Fibroblast of lung (primary cell): Measurements from ENCODE around the gene TMPRSS7. TPM values are rescaled to one million over a fixed set of nuclear protein-coding genes. Genes with fewer than 3 reads are reported as not detected.

Experiments
- DNase-seq, 2 donors: peaks; one replicate each; pipeline versions ENCODE4 v3.0.0 to v3.0.0-alpha.2; 2010; ENCODE audit warnings: low read depth in 2 of 2
- H2AFZ ChIP-seq: 2 replicates; pipeline ENCODE4 v1.5.1; 2012; ENCODE audit warnings: low read length, control low read depth, inconsistent platforms
- H3K27ac ChIP-seq: 2 replicates; pipeline ENCODE4 v1.5.1; 2011; ENCODE audit warnings: low read length, control low read depth; ENCODE audit not compliant: insufficient read depth
- H3K27me3 ChIP-seq: 2 replicates; pipeline ENCODE4 v1.5.1; 2011; ENCODE audit warnings: mild to moderate bottlenecking, low read length; ENCODE audit not compliant: control insufficient read depth, insufficient read depth
- H3K36me3 ChIP-seq: 2 replicates; pipeline ENCODE4 v1.5.1; 2011; ENCODE audit warnings: low read length; ENCODE audit not compliant: control insufficient read depth, insufficient read depth
- H3K4me1 ChIP-seq: 2 replicates; pipeline ENCODE4 v1.5.1; 2011; ENCODE audit warnings: low read length; ENCODE audit not compliant: control insufficient read depth, insufficient read depth; ENCODE audit errors: extremely low read depth
- H3K4me2 ChIP-seq: 2 replicates; pipeline ENCODE4 v1.5.1; 2011; ENCODE audit warnings: low read length, control low read depth; ENCODE audit not compliant: insufficient read depth; ENCODE audit errors: extremely low read depth
- H3K4me3 ChIP-seq, 4 experiments: fragments of 200-600 bp in 1 of 4; sonication (generic) in 1 of 4; replicated peaks in 1 of 4; 2 replicates each; pipeline ENCODE4 v1.5.1; 2011 to 2016; ENCODE audit warnings: low read length in 4 of 4, low read depth in 3 of 4, mild to moderate bottlenecking in 3 of 4, control low read depth in 2 of 4, inconsistent platforms in 1 of 4, mixed read lengths in 1 of 4; ENCODE audit not compliant: insufficient read depth in 1 of 4; ENCODE audit errors: control extremely low read depth in 1 of 4
- H3K79me2 ChIP-seq: 2 replicates; pipeline ENCODE4 v1.5.1; 2012; ENCODE audit warnings: mild to moderate bottlenecking, low read length, inconsistent platforms; ENCODE audit not compliant: control insufficient read depth, insufficient read depth
- H3K9ac ChIP-seq: 2 replicates; pipeline ENCODE4 v1.5.1; 2011; ENCODE audit warnings: mild to moderate bottlenecking, low read length, control low read depth; ENCODE audit not compliant: insufficient read depth
- H3K9me3 ChIP-seq: 2 replicates; pipeline ENCODE4 v1.5.1; 2012; ENCODE audit warnings: low read depth, low read length; ENCODE audit not compliant: control insufficient read depth, insufficient read depth
- H4K20me1 ChIP-seq: 2 replicates; pipeline ENCODE4 v1.5.1; 2011; ENCODE audit warnings: low read length; ENCODE audit not compliant: control insufficient read depth, insufficient read depth; ENCODE audit errors: extremely low read depth
- EZH2 ChIP-seq: IDR thresholded peaks from 2 replicates; pipeline ENCODE4 v1.5.1; 2012; ENCODE audit warnings: low read length, control low read depth, mild to moderate bottlenecking; ENCODE audit errors: missing control alignments
- polyA plus RNA-seq, 2 donors: library from polyadenylated mRNA; depleted of rRNA in 1 of 2; stranded (reverse) in 1 of 2; unstranded in 1 of 2; fragments of >200 nt; gene quantifications; 2 replicates each; pipeline ENCODE4 v1.2.1, GENCODE V29; 2011 to 2012; ENCODE audit warnings: missing spikeins in 1 of 2
- total RNA-seq: library from RNA; depleted of rRNA; stranded (reverse); fragments of >200 nt; gene quantifications from 2 replicates; pipeline ENCODE4 v1.2.1, GENCODE V29; 2014
- TF ChIP-seq, protein P1 (sequence below), 2 donors: IDR thresholded peaks in 1 of 2; conservative IDR thresholded peaks in 1 of 2; 1 replicate in 1 of 2; 2 replicates in 1 of 2; pipeline ENCODE4 v1.5.1; 2011 to 2012; ENCODE audit warnings: low read length in 2 of 2, control low read depth in 1 of 2, inconsistent platforms in 1 of 2, low read depth in 1 of 2, mild to moderate bottlenecking in 1 of 2

TMPRSS7 gene
- total and polyA plus RNA-seq, 2 donors (not counting 1 experiment from before 2014, with no cell fraction given) = not detected

- Histone ChIP-seq H2AFZ (no peak overlapping the region), H3K4me3 (no peak overlapping the region)
Observed at GRCh38 chr3:112000367-112000771, 34.2 kb upstream of the TMPRSS7 start.

DNA sequence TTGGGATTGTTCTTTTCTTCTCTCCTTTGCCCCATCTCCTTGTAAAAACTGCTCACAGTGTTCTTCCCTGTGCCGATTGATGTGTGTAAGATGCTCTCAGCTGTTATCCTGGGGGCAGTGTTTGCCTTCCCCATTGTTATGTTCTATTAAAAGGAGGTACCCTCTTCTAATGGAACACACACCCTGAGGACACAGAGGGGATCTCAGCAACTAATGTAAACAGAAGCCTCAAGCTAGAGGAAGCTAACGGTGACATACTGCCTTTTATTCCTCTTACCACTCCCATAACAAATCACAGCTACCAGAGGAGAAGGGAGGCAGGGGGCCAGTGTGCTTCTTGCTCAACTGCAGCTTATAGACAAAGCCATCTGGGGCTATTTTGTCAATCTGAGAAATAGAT is 33.6 kb upstream of the TMPRSS7 start:
- Histone ChIP-seq H4K20me1 (no peaks in the 10 kb centered on the region), H2AFZ (no peak overlapping the region), H3K9me3 (no peaks in the 10 kb centered on the region), H3K27ac (no peak overlapping the region), H3K4me3 (no peak overlapping the region), H3K4me2 (no peak overlapping the region), H3K9ac (no peak overlapping the region), H3K4me1 (no peaks in the 10 kb centered on the region), H3K36me3 (no peaks in the 10 kb centered on the region), H3K27me3 (no peaks in the 10 kb centered on the region), H3K79me2 (no peaks in the 10 kb centered on the region)
- DNase-seq = no peak
- TF ChIP-seq, protein P1, sequence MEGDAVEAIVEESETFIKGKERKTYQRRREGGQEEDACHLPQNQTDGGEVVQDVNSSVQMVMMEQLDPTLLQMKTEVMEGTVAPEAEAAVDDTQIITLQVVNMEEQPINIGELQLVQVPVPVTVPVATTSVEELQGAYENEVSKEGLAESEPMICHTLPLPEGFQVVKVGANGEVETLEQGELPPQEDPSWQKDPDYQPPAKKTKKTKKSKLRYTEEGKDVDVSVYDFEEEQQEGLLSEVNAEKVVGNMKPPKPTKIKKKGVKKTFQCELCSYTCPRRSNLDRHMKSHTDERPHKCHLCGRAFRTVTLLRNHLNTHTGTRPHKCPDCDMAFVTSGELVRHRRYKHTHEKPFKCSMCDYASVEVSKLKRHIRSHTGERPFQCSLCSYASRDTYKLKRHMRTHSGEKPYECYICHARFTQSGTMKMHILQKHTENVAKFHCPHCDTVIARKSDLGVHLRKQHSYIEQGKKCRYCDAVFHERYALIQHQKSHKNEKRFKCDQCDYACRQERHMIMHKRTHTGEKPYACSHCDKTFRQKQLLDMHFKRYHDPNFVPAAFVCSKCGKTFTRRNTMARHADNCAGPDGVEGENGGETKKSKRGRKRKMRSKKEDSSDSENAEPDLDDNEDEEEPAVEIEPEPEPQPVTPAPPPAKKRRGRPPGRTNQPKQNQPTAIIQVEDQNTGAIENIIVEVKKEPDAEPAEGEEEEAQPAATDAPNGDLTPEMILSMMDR (conservative IDR thresholded peaks at IDR 0.05 in 1 of 2, IDR thresholded peaks at IDR 0.05 in 1 of 2; ENCODE audit: low read depth in 1 of 2, low read length in 2 of 2) = no peak
- no peak for TF ChIP-seq EZH2

More at GRCh38 chr3:112000367-112000771, 34.2 kb upstream of the TMPRSS7 start:
- Histone ChIP-seq H4K20me1 (no peaks in the 10 kb centered on the region), H3K4me1 (no peaks in the 10 kb centered on the region), H3K36me3 (no peaks in the 10 kb centered on the region), H3K27me3 (no peaks in the 10 kb centered on the region), H3K9ac (no peak overlapping the region), H3K9me3 (no peaks in the 10 kb centered on the region), H3K79me2 (no peaks in the 10 kb centered on the region), H3K27ac (no peak overlapping the region), H3K4me2 (no peak overlapping the region)
- DNase-seq = no peak
- no peak for TF ChIP-seq EZH2
- TF ChIP-seq, protein P1 (conservative IDR thresholded peaks at IDR 0.05 in 1 of 2, IDR thresholded peaks at IDR 0.05 in 1 of 2; ENCODE audit: low read depth in 1 of 2, low read length in 2 of 2) = no peak

- no peaks in the 10 kb centered on the region for H3K36me3 ChIP-seq
Observed at GRCh38 chr3:112001526-112001925, 33.0 kb upstream of the TMPRSS7 start.

More at GRCh38 chr3:112001526-112001925, 33.0 kb upstream of the TMPRSS7 start:
- no peak overlapping the region for H2AFZ ChIP-seq
- H3K27me3 ChIP-seq = no peaks in the 10 kb centered on the region
- H3K4me3 ChIP-seq = no peak overlapping the region
- no peak overlapping the region for H3K9ac ChIP-seq
- no peak for DNase-seq
- H3K27ac ChIP-seq = no peak overlapping the region
- H3K4me2 ChIP-seq = no peak overlapping the region
- H3K4me1 ChIP-seq = no peaks in the 10 kb centered on the region
- no peaks in the 10 kb centered on the region for H3K79me2 ChIP-seq
- TF ChIP-seq, protein P1 (conservative IDR thresholded peaks at IDR 0.05 in 1 of 2, IDR thresholded peaks at IDR 0.05 in 1 of 2; ENCODE audit: low read depth in 1 of 2, low read length in 2 of 2) = no peak
- no peak for TF ChIP-seq EZH2
- H4K20me1 ChIP-seq = no peaks in the 10 kb centered on the region
- no peaks in the 10 kb centered on the region for H3K9me3 ChIP-seq
